HFFc6 (cell line): ENCODE measurements around the gene NRF1. TPM values are rescaled to one million over a fixed set of nuclear protein-coding genes. Genes with fewer than 3 reads are reported as not detected.

ENCODE experiments used
- DNase-seq: peaks from one replicate; pipeline ENCODE4 v3.0.0-alpha.2; 2018
- H3K27ac Mint-ChIP-seq: 2 replicates; pipeline ENCODE4 v1.8.0; 2020; ENCODE audit warnings: mild to moderate bottlenecking, mixed read lengths
- H3K27me3 Mint-ChIP-seq: 2 replicates; pipeline ENCODE4 v1.8.0; 2021; ENCODE audit warnings: mild to moderate bottlenecking, moderate library complexity, mixed read lengths; ENCODE audit not compliant: insufficient read depth
- H3K36me3 Mint-ChIP-seq: 2 replicates; pipeline ENCODE4 v1.8.0; 2021; ENCODE audit warnings: low read depth, mixed read lengths
- H3K4me1 Mint-ChIP-seq: 2 replicates; pipeline ENCODE4 v1.8.0; 2020; ENCODE audit warnings: low read depth, mixed read lengths
- H3K4me3 Mint-ChIP-seq: 2 replicates; pipeline ENCODE4 v1.8.0; 2020; ENCODE audit warnings: mild to moderate bottlenecking, moderate library complexity, mixed read lengths
- H3K9me3 Mint-ChIP-seq: 2 replicates; pipeline ENCODE4 v1.8.0; 2020; ENCODE audit warnings: mild to moderate bottlenecking, mixed read lengths
- CTCF ChIP-seq: fragments of 200-600 bp; sonication (generic); IDR thresholded peaks from 2 replicates; pipeline ENCODE4 v1.5.0; 2021; ENCODE audit warnings: antibody characterized with exemption, mild to moderate bottlenecking
- total RNA-seq, 6 experiments: library from RNA; stranded (reverse); fragmentation: NEBNext Ultra II Directional; extraction: Animal tissue kit (Norgen Biotek cat#: 25700); gene quantifications; 2 replicates in 1 of 6; 3 replicates in 5 of 6; pipeline ENCODE4 v1.2.3, GENCODE V29; 2021

NRF1 gene
- total RNA-seq, 6 experiments from 2014 or later, result 8.8 to 11.8 (median 10.4) TPM

GRCh38 chr7:129769866-129770808 is 158.6 kb downstream of the NRF1 start:
- no peak for DNase-seq
- peaks cover 8% of the 10 kb centered on the region for H3K27me3 Mint-ChIP-seq
- H3K36me3 Mint-ChIP-seq, result no peaks in the 10 kb centered on the region
- no peaks in the 10 kb centered on the region for H3K4me1 Mint-ChIP-seq
- H3K9me3 Mint-ChIP-seq, result no peaks in the 10 kb centered on the region
- TF ChIP-seq CTCF, result no peak
- no peak overlapping the region for H3K4me3 Mint-ChIP-seq
- no peak overlapping the region for H3K27ac Mint-ChIP-seq

DNA sequence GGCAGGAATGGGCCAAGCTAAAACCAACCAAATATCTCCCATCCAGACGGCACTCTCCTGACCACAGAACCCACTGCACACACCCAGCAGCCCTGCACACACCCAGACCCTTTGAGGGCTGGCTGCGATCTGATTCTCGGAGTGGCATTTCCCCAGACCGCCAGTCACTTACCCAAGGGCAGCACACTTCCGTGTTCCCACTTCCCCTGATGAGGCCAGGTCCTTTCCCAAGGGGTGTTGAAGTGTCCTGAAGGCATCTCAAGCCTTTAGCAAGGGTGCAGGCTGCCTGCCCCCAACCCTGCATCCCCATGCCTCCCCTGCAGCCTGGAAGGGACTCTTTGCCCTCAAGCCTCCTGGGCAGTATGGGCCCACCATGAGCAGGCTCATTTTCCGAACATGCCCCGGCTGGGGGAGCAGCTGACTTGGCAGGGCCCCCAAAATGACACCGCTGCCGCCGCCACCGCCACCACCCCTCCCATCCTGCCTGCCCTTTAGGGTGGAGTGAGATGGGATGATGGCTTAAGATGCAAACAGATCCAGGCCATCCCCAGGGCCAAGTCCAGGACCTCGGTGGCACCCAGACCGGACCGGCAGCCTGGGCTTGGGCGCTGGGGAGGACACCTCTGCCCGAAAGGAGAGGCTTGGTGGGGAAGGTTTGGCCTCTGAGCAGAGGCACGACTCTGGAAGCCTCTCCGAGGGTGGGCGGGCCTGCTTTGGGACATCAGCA is 159.8 kb downstream of the NRF1 start:
- TF ChIP-seq CTCF, result no peak
- H3K27ac Mint-ChIP-seq, result no peak overlapping the region
- no peaks in the 10 kb centered on the region for H3K36me3 Mint-ChIP-seq
- no peaks in the 10 kb centered on the region for H3K4me1 Mint-ChIP-seq
- H3K9me3 Mint-ChIP-seq, result no peaks in the 10 kb centered on the region
- H3K4me3 Mint-ChIP-seq, result no peak overlapping the region
- H3K27me3 Mint-ChIP-seq, result peaks cover 10% of the 10 kb centered on the region
- DNase-seq, result no peak

DNA sequence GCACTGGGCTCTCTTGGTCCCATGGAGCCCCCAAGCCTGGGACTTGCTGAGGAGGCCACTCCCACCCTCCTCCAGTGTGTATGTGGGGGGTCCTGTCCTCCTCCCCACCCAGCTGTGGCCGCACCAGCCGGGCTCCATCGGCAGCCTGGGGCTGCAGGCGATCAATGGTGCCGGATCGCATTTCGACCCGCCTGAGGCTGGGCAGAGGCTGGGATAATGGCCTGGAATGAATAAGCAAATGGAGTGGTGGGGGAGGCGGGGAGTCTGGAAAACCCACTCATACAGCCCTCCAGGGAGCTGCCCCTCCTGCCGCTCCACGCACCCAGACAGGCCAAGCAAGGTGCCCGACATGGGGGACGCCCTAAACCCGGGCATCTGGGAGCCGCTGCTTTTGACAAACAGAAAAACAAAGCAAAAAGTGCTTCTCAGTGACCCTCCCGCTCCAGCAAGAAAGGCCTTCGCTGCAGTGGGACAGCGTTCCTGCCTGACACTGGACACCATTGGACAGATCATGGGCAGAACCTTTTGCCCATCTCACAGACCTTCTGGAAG is 160.5 kb downstream of the NRF1 start:
- Mint-ChIP-seq H3K27me3 (peaks cover 11% of the 10 kb centered on the region), H3K4me3 (no peak overlapping the region), H3K4me1 (no peaks in the 10 kb centered on the region), H3K9me3 (no peaks in the 10 kb centered on the region), H3K27ac (no peak overlapping the region), H3K36me3 (no peaks in the 10 kb centered on the region)
- DNase-seq, result no peak
- no peak for TF ChIP-seq CTCF

DNA sequence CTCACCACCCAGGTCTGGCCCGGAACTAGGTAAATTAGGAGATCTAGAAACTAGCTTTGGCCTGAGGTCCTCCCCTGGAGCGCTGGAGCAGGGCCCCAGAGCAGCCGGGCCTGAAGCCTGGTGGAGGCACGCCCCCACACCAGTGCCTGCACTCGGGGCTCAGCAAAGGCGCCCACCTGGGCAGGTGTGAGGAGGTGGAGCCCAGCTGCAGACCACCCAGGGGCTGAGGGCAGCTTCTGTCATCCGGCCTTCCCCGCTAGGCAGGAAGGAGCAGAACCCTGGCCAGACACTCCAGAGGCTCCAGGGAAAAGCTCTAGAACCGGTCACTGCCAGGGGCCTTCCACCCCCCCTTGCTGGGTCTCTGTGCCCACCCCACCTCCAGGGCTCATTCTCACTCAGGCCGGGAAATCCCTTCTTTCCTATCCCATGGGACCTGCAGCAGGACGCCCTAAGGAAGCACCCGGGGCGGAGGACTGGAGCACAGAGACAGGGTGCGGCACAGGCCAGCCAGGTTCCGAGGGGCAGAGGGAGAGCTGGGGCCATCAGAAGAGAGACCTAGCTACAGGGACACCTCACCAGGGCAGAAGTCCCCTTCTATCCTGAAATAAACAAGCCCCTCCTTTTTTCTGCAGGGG is 161.2 kb downstream of the NRF1 start:
- H3K4me1 Mint-ChIP-seq, result no peaks in the 10 kb centered on the region
- no peak for TF ChIP-seq CTCF
- H3K9me3 Mint-ChIP-seq, result no peaks in the 10 kb centered on the region
- no peaks in the 10 kb centered on the region for H3K36me3 Mint-ChIP-seq
- H3K27me3 Mint-ChIP-seq, result peaks cover 15% of the 10 kb centered on the region
- no peak overlapping the region for H3K4me3 Mint-ChIP-seq
- DNase-seq, result no peak
- H3K27ac Mint-ChIP-seq, result no peak overlapping the region

DNA sequence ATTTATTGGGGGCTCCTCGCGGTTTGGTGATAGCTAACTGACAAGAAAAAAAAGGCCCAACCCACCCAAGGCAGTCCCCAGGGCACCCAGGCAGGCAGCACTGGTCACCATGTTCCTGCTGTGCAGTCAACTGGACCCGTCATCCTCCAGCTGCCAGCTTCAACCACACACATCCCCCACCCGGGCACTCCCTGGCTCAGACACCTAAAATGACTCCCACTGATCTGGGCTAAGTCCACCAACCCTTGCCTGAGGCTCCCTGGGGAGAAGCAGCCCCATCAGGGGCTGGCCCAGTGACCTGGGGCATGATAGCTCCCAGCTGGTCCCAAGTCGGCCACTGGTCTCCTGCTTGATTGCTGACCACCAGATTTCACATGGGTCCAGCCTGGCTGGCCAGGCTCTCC is 161.8 kb downstream of the NRF1 start:
- Mint-ChIP-seq H3K27ac (no peak overlapping the region), H3K4me1 (no peaks in the 10 kb centered on the region), H3K4me3 (no peak overlapping the region), H3K27me3 (peaks cover 15% of the 10 kb centered on the region), H3K9me3 (no peaks in the 10 kb centered on the region), H3K36me3 (no peaks in the 10 kb centered on the region)
- no peak for TF ChIP-seq CTCF
- DNase-seq, result no peak
